ENCODE measurements around the gene BTBD2. TPM values are rescaled to one million over a fixed set of nuclear protein-coding genes. Genes with fewer than 3 reads are reported as not detected.
A peak's percentile ranks its signal among the peaks of the same experiment; 100 is the strongest.

The BTBD2 gene
- total RNA-seq, 1 experiment from 2014 or later = 52.2 TPM

GRCh38 chr19:2038284-2039088, 23.0 kb upstream of the BTBD2 start:
- BruUV-seq (replicated peaks) = no TSS peak
- CTCF ChIA-PET = no interaction called here
- H3K27me3 Mint-ChIP-seq (ENCODE audit: insufficient read depth, unreplicated experiment) = no peaks in the 10 kb centered on the region

GRCh38 chr19:2037651-2038255, 22.2 kb upstream of the BTBD2 start:
- Histone ChIP-seq H3K27me3 (replicated peaks; ENCODE audit: control insufficient read depth, insufficient read depth, low read length) (no peaks in the 10 kb centered on the region), H3K4me1 (peaks cover 3% of the 10 kb centered on the region; the same call in 1 of the 2 replicates), H3K9me3 (peaks cover 9% of the 10 kb centered on the region), H3K36me3 (ENCODE audit: control insufficient read depth, insufficient read depth, low read length) (no peaks in the 10 kb centered on the region; the same call in 1 of the 2 replicates), H3K4me3 (ENCODE audit: low read depth, low read length) (no peak overlapping the region)
- Mint-ChIP-seq H3K9me3 (ENCODE audit: unreplicated experiment) (no peaks in the 10 kb centered on the region), H3K4me1 (ENCODE audit: low read depth, unreplicated experiment) (no peaks in the 10 kb centered on the region), H3K36me3 (ENCODE audit: insufficient read depth, unreplicated experiment) (peaks cover 34% of the 10 kb centered on the region), H3K27ac (ENCODE audit: unreplicated experiment) (no peak overlapping the region), H3K4me3 (ENCODE audit: unreplicated experiment) (no peak overlapping the region), H3K27me3 (ENCODE audit: insufficient read depth, unreplicated experiment) (no peaks in the 10 kb centered on the region)
- ChIA-PET CTCF (interaction anchor here (0.7 kb wide), 1 partner anchor 86 kb away, joined by 4 read pairs; no protein-coding TSS in a partner anchor), POLR2A (interaction anchor here (0.6 kb wide), 1 partner anchor 15 kb away, joined by 5 read pairs; no protein-coding TSS in a partner anchor)
- no peak for DNase-seq
- TF ChIP-seq CTCF (IDR thresholded peaks at IDR 0.05; ENCODE audit: insufficient read depth in 1 of 2, low read depth in 1 of 2, low read length in 1 of 2, severe bottlenecking in 1 of 2, unreplicated experiment in 1 of 2) = no peak
- TSS peak; percentile 53 for BruUV-seq (replicated peaks)
- intact Hi-C loops (cut with micrococcal nuclease; ENCODE audit: unreplicated experiment) = no loop called here

More at GRCh38 chr19:2038284-2039088, 23.0 kb upstream of the BTBD2 start:
- peaks cover 4% of the 10 kb centered on the region; the same call in 1 of the 2 replicates for H3K4me1 ChIP-seq
- H3K27me3 ChIP-seq (replicated peaks; ENCODE audit: control insufficient read depth, insufficient read depth, low read length) = no peaks in the 10 kb centered on the region
- H3K4me3 ChIP-seq (ENCODE audit: low read depth, low read length) = no peak overlapping the region
- TF ChIP-seq CTCF (IDR thresholded peaks at IDR 0.05; ENCODE audit: insufficient read depth in 1 of 2, low read depth in 1 of 2, low read length in 1 of 2, severe bottlenecking in 1 of 2, unreplicated experiment in 1 of 2) = no peak
- POLR2A ChIA-PET = interaction anchor here (0.5 to 0.6 kb wide), 2 partner anchors 14 to 34 kb away, joined by 5 read pairs; no protein-coding TSS in a partner anchor
- peak in 1 of 2 experiments; percentile 41 for DNase-seq
- Mint-ChIP-seq H3K27ac (ENCODE audit: unreplicated experiment) (no peak overlapping the region), H3K4me1 (ENCODE audit: low read depth, unreplicated experiment) (no peaks in the 10 kb centered on the region), H3K36me3 (ENCODE audit: insufficient read depth, unreplicated experiment) (peaks cover 41% of the 10 kb centered on the region), H3K4me3 (ENCODE audit: unreplicated experiment) (no peak overlapping the region), H3K9me3 (ENCODE audit: unreplicated experiment) (no peaks in the 10 kb centered on the region)
- intact Hi-C loops (cut with micrococcal nuclease; ENCODE audit: unreplicated experiment) = no loop called here
- H3K36me3 ChIP-seq (ENCODE audit: control insufficient read depth, insufficient read depth, low read length) = no peaks in the 10 kb centered on the region; the same call in 1 of the 2 replicates
- peaks cover 9% of the 10 kb centered on the region for H3K9me3 ChIP-seq

GRCh38 chr19:2036424-2036823, 20.9 kb upstream of the BTBD2 start:
- CTCF ChIA-PET = no interaction called here
- Mint-ChIP-seq H3K9me3 (ENCODE audit: unreplicated experiment) (no peaks in the 10 kb centered on the region), H3K27me3 (ENCODE audit: insufficient read depth, unreplicated experiment) (no peaks in the 10 kb centered on the region), H3K27ac (ENCODE audit: unreplicated experiment) (no peak overlapping the region), H3K36me3 (ENCODE audit: insufficient read depth, unreplicated experiment) (peaks cover 26% of the 10 kb centered on the region), H3K4me1 (ENCODE audit: low read depth, unreplicated experiment) (no peaks in the 10 kb centered on the region), H3K4me3 (ENCODE audit: unreplicated experiment) (no peak overlapping the region)
- H3K36me3 ChIP-seq (ENCODE audit: control insufficient read depth, insufficient read depth, low read length) = no peaks in the 10 kb centered on the region; the same call in 1 of the 2 replicates
- no peak overlapping the region for H3K4me3 ChIP-seq (ENCODE audit: low read depth, low read length)
- no peak for TF ChIP-seq CTCF (IDR thresholded peaks at IDR 0.05; ENCODE audit: insufficient read depth in 1 of 2, low read depth in 1 of 2, low read length in 1 of 2, severe bottlenecking in 1 of 2, unreplicated experiment in 1 of 2)
- no TSS peak for BruUV-seq (replicated peaks)
- POLR2A ChIA-PET = no interaction called here
- intact Hi-C loops (cut with micrococcal nuclease; ENCODE audit: unreplicated experiment) = no loop called here
- no peaks in the 10 kb centered on the region for H3K27me3 ChIP-seq (replicated peaks; ENCODE audit: control insufficient read depth, insufficient read depth, low read length)
- DNase-seq = no peak
- no peaks in the 10 kb centered on the region for H3K4me1 ChIP-seq
- H3K9me3 ChIP-seq = peaks cover 9% of the 10 kb centered on the region

All from Caco-2 (cell line).